GM18499 (cell line): ENCODE data around the gene ADH1C.
"Not testable (repeated sequence)": the region's sequence is repeated elsewhere in the genome, so short reads cannot be mapped to it uniquely, and the experiment has no call there.

Source experiments
- ATAC-seq: cut with Tn5 transposase; IDR thresholded peaks from one replicate; pipeline ENCODE4 v1.9.1; 2021; ENCODE audit warnings: moderate number of reproducible peaks; ENCODE audit not compliant: insufficient read depth, unreplicated experiment

The ADH1C gene

GRCh38 chr4:99359480-99360204, 7.1 kb upstream of the ADH1C start:
- no peak for ATAC-seq

GRCh38 chr4:99357948-99358347, 5.4 kb upstream of the ADH1C start:
- no peak for ATAC-seq

- ATAC-seq: no peak
Observed at GRCh38 chr4:99356992-99357391, 4.4 kb upstream of the ADH1C start.

- not testable (repeated sequence) for ATAC-seq
Observed at GRCh38 chr4:99356149-99356548, 3.6 kb upstream of the ADH1C start.

GRCh38 chr4:99351487-99351886, 1.1 kb downstream of the ADH1C start:
- ATAC-seq: no peak

DNA sequence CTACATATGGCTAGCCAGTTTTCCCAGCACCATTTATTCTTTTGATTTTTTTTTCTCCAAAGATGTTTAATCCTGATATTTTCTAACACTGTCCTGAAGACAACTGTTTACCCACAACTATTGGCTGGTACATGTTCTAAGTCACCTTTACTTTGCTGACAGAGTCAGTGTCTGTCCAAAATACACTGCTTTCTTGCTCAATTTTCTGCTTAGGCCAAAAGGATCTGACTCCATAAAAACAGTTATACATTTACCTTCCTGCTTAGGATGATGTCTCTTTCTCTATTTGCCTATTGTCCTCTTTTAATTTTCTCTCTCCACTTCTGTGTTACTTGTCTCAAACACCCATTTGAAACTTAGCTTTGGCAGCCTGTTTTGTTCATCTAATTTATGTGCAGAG, 3.2 kb downstream of the ADH1C start:
- ATAC-seq: no peak

- ATAC-seq: not testable (repeated sequence)
Observed at GRCh38 chr4:99342624-99343023, 9.9 kb downstream of the ADH1C start.

- no peak for ATAC-seq
Observed at GRCh38 chr4:99341426-99341825, 11.1 kb downstream of the ADH1C start.

- ATAC-seq: no peak
Observed at GRCh38 chr4:99339172-99339571, 13.4 kb downstream of the ADH1C start.

GRCh38 chr4:99336553-99336952, 16.0 kb downstream of the ADH1C start:
- no peak for ATAC-seq

- no peak for ATAC-seq
Observed at GRCh38 chr4:99334880-99335279, 17.7 kb downstream of the ADH1C start.

DNA sequence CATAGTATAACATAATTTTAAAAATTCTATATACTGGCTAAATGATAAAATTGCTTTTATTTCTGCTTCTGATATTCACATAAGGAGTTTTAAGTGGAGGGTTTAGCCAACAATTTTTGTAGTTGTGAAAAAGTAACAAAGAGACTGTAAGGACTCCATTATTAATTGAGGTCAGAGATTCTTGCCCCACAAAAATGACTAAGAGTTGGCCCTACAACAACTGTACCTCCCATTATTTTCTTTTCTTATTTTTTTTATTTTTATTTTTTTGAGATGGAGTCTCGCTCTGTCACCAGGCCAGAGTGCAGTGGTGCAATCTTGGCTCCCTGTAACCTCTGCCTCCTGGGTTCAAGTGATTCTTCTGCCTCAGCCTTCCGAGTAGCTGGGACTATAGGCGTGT, 21.9 kb downstream of the ADH1C start:
- no peak for ATAC-seq

GRCh38 chr4:99329876-99330275, 22.7 kb downstream of the ADH1C start:
- no peak for ATAC-seq

GRCh38 chr4:99324979-99325378, 27.6 kb downstream of the ADH1C start:
- ATAC-seq: no peak

DNA sequence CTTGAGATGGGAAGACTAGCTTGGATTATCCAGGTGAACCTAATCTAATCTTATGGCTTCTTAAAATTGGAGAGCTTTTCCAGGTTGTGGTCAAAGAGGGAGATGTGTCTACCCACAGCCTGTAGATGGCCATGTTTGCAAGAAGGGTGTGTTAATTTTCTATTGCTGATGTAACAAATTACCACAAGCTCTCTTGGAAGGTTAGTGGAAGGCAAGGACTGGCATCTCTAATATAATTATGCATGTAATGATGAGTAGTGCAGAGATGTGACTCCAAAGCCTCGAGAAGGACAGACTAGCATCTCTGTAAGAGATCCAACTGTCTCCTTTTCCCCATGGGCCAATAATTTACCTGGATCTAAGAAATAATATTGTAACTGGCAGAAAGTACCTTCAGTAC, 28.2 kb downstream of the ADH1C start:
- no peak for ATAC-seq

DNA sequence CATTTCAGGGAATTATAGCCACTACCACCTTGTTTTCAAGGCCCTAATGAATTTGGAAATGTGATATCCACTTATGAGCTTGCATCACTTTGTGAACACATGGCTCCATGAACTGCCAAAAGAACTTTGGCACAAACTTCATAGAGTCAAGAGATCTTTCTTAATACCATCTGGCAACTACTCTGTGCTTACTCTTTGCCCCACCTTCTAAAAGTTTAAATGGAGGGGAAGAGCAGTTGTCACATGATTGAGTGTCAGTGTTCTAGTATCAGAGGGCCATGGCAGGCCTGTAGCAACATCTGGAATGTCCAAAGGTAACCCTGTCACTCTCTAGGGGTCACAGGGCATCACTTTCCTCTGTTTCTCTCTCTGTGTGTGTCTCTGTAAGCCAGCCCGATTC, 28.8 kb downstream of the ADH1C start:
- no peak for ATAC-seq

- ATAC-seq: no peak
Observed at GRCh38 chr4:99321241-99322191, 31.0 kb downstream of the ADH1C start, which contains the start of gene ADH1B. ADH1B (minus strand) TSS chr4:99321401; CDS start chr4:99321331, 70 bp downstream.

DNA sequence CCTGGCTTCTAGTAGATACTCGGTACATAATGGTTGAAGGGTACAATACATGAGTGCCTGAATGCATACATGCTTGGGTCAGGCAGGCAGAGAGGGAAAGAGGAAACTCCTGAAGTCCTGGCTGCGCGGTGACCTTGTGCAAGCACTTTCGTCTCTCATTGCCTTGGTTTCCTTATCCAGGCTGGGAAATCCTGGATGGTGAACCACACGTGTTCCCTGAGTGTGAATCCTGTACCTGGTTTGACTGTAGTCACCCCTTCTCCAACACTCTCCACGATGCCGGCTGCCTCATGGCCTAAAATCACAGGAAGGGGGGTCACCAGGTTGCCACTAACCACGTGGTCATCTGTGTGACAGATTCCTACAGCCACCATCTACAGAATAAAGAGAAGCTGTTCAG, 34.7 kb downstream of the ADH1C start:
- not testable (repeated sequence) for ATAC-seq

- ATAC-seq: no peak
Observed at GRCh38 chr4:99317354-99317753, 35.2 kb downstream of the ADH1C start.

DNA sequence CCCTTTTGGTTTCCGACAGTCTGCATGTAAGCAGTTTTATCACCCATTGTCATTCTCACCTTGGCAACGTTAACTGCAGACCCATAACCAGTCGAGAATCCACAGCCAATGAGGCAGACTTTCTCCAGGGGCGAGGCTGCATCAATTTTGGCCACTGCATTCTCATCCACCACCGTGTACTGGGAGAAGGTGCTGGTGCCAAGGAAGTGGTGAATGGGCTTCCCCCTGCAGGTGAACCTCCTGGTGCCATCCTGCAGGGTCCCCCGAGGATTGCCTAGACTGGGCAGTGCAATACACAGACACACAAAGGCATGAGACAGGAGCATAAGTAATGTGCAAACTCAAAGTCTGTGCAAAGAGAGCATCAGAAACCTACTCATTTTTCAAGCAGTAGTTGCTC, 36.7 kb downstream of the ADH1C start:
- no peak for ATAC-seq

GRCh38 chr4:99314211-99314610, 38.3 kb downstream of the ADH1C start:
- no peak for ATAC-seq
